Neuronal stem cell (in vitro differentiated cells): Measurements from ENCODE around the gene DNAAF2.

Experiments used
- DNase-seq: peaks from one replicate; pipeline ENCODE4 v3.0.0-alpha.2; 2013; ENCODE audit warnings: low spot score
- H2AFZ ChIP-seq: one replicate; pipeline ENCODE4 v1.6.1; 2013; ENCODE audit warnings: mild to moderate bottlenecking, low read length, inconsistent platforms
- H2AK5ac ChIP-seq: 2 replicates; pipeline ENCODE4 v1.6.1; 2013; ENCODE audit warnings: low read depth, mild to moderate bottlenecking, inconsistent platforms, low read length, moderate library complexity, mixed read lengths
- H2BK120ac ChIP-seq: 2 replicates; pipeline ENCODE4 v1.6.1; 2013; ENCODE audit warnings: low read depth, mild to moderate bottlenecking, inconsistent platforms, low read length, moderate library complexity, mixed read lengths
- H2BK12ac ChIP-seq: one replicate; pipeline ENCODE4 v1.6.1; 2013; ENCODE audit warnings: low read length, inconsistent platforms
- H2BK15ac ChIP-seq: 2 replicates; pipeline ENCODE4 v1.6.1; 2013; ENCODE audit warnings: mild to moderate bottlenecking, low read length, inconsistent platforms, mixed read lengths
- H2BK5ac ChIP-seq: one replicate; pipeline ENCODE4 v1.6.1; 2013; ENCODE audit warnings: inconsistent platforms, mild to moderate bottlenecking, low read length, moderate library complexity
- H3K14ac ChIP-seq: one replicate; pipeline ENCODE4 v1.6.1; 2013; ENCODE audit warnings: low read length, inconsistent platforms
- H3K18ac ChIP-seq: 2 replicates; pipeline ENCODE4 v1.6.1; 2013; ENCODE audit warnings: low read length, inconsistent platforms
- H3K23ac ChIP-seq: 2 replicates; pipeline ENCODE4 v1.6.1; 2013; ENCODE audit warnings: low read depth, mild to moderate bottlenecking, mixed read lengths, low read length, inconsistent platforms; ENCODE audit not compliant: poor library complexity
- H3K27ac ChIP-seq: replicated peaks from 3 replicates; pipeline ENCODE4 v1.5.1; 2013; ENCODE audit warnings: low read length, inconsistent platforms
- H3K27me3 ChIP-seq, 3 experiments: 2 replicates each; pipeline ENCODE4 v1.6.1; 2013; ENCODE audit warnings: low read length in 3 of 3, mild to moderate bottlenecking in 2 of 3, inconsistent platforms in 1 of 3, low read depth in 1 of 3, mixed read lengths in 1 of 3, moderate library complexity in 1 of 3; ENCODE audit not compliant: control insufficient read depth in 3 of 3, insufficient read depth in 3 of 3
- H3K36me3 ChIP-seq, 2 donors: replicated peaks in 1 of 2; 2 replicates each; pipeline ENCODE4 v1.6.1; 2013; ENCODE audit warnings: low read length in 2 of 2; ENCODE audit not compliant: control insufficient read depth in 2 of 2, insufficient read depth in 2 of 2
- H3K4ac ChIP-seq: 2 replicates; pipeline ENCODE4 v1.6.1; 2013; ENCODE audit warnings: inconsistent platforms, mild to moderate bottlenecking, low read length, moderate library complexity
- H3K4me1 ChIP-seq, 2 donors: 1 replicate in 1 of 2; 2 replicates in 1 of 2; pipeline ENCODE4 v1.6.1; 2013; ENCODE audit warnings: low read length in 2 of 2, low read depth in 1 of 2; ENCODE audit not compliant: control insufficient read depth in 2 of 2, insufficient read depth in 1 of 2
- H3K4me2 ChIP-seq: one replicate; pipeline ENCODE4 v1.6.1; 2013; ENCODE audit warnings: mild to moderate bottlenecking, low read length, inconsistent platforms; ENCODE audit not compliant: insufficient read depth, poor library complexity, severe bottlenecking
- H3K4me3 ChIP-seq, 2 donors: 2 replicates each; pipeline ENCODE4 v1.5.1; 2013; ENCODE audit warnings: low read length in 2 of 2, mild to moderate bottlenecking in 2 of 2, inconsistent platforms in 1 of 2, moderate library complexity in 1 of 2
- H3K79me1 ChIP-seq: one replicate; pipeline ENCODE4 v1.6.1; 2013; ENCODE audit warnings: low read depth, mild to moderate bottlenecking, inconsistent platforms, low read length, moderate library complexity
- H3K9ac ChIP-seq: one replicate; pipeline ENCODE4 v1.6.1; 2013; ENCODE audit warnings: mild to moderate bottlenecking, low read depth, low read length, inconsistent platforms; ENCODE audit not compliant: poor library complexity
- H3K9me3 ChIP-seq, 2 donors: replicated peaks in 1 of 2; 2 replicates each; pipeline versions ENCODE3 to v1.6.1; 2013; ENCODE audit warnings: low read length in 2 of 2, mild to moderate bottlenecking in 2 of 2, inconsistent platforms in 1 of 2, low read depth in 1 of 2, mixed read lengths in 1 of 2, moderate library complexity in 1 of 2; ENCODE audit not compliant: control insufficient read depth in 2 of 2, insufficient read depth in 1 of 2
- H4K8ac ChIP-seq: one replicate; pipeline ENCODE4 v1.6.1; 2013; ENCODE audit warnings: low read depth, mild to moderate bottlenecking, inconsistent platforms, low read length, moderate library complexity
- H4K91ac ChIP-seq: one replicate; pipeline ENCODE4 v1.6.1; 2013; ENCODE audit warnings: low read length, low read depth, mild to moderate bottlenecking, inconsistent platforms; ENCODE audit not compliant: poor library complexity
- WGBS, 2 donors: extraction: QIAGEN DNeasy Blood & Tissue Kit; methylation state at CpG; one replicate each; pipeline ENCODE4 v1.1.7; 2013; ENCODE audit warnings: missing lambda C conversion rate in 2 of 2, mixed read lengths in 1 of 2; ENCODE audit not compliant: insufficient read length in 2 of 2, insufficient replicate concordance in 1 of 2; ENCODE audit errors: extremely low coverage in 2 of 2; 5-methylcytosine and 5-hydroxymethylcytosine counted together

Gene DNAAF2

GRCh38 chr14:49598189-49598484 lies 36.9 kb downstream of the DNAAF2 start:
- no peaks in the 10 kb centered on the region for H3K27me3 ChIP-seq
- no peak overlapping the region for H3K4ac ChIP-seq
- peaks cover 2% of the 10 kb centered on the region for H3K79me1 ChIP-seq
- H2BK15ac ChIP-seq = peak overlapping the region; percentile 84
- peaks cover 2 to 24% of the 10 kb centered on the region in 2 donors for H3K36me3 ChIP-seq
- DNase-seq = no peak
- H2BK5ac ChIP-seq = peak overlapping the region; percentile 95
- peak overlapping the region; percentile 85 for H3K4me2 ChIP-seq
- no peak overlapping the region for H4K8ac ChIP-seq
- peak overlapping the region; percentile 93 for H3K9ac ChIP-seq
- H3K23ac ChIP-seq = peak overlapping the region; percentile 80
- H3K4me1 ChIP-seq = no peaks in the 10 kb centered on the region
- peak overlapping the region; percentile 89 for H3K14ac ChIP-seq
- peak overlapping the region; percentile 4 for H2BK12ac ChIP-seq
- peak overlapping the region; percentile 96 for H3K4me3 ChIP-seq
- H2BK120ac ChIP-seq = peak overlapping the region; percentile 91
- H4K91ac ChIP-seq = no peak overlapping the region
- peak overlapping the region; percentile 98 for H2AFZ ChIP-seq
- no CpG with 5 or more reads among the region's 15 CpGs for WGBS, 2 donors
- peak overlapping the region; percentile 99 for H3K18ac ChIP-seq
- H2AK5ac ChIP-seq = no peak overlapping the region
- H3K9me3 ChIP-seq = no peaks in the 10 kb centered on the region
- H3K27ac ChIP-seq = peak overlapping the region; percentile 88

- H3K79me1 ChIP-seq = peaks cover 2% of the 10 kb centered on the region
- H2AFZ ChIP-seq = no peak overlapping the region
- H4K91ac ChIP-seq = no peak overlapping the region
- no peak overlapping the region for H4K8ac ChIP-seq
- H2AK5ac ChIP-seq = no peak overlapping the region
- no peaks in the 10 kb centered on the region for H3K4me1 ChIP-seq
- no peak overlapping the region for H3K9ac ChIP-seq
- no peak overlapping the region for H3K27ac ChIP-seq
- no peak overlapping the region for H2BK5ac ChIP-seq
- no peaks in the 10 kb centered on the region for H3K36me3 ChIP-seq
- no peak overlapping the region for H2BK12ac ChIP-seq
- no peak overlapping the region for H3K18ac ChIP-seq
- no peak overlapping the region for H3K4me2 ChIP-seq
- no peak overlapping the region for H2BK120ac ChIP-seq
- no peaks in the 10 kb centered on the region for H3K9me3 ChIP-seq
- DNase-seq = no peak
- H3K23ac ChIP-seq = no peak overlapping the region
- H2BK15ac ChIP-seq = no peak overlapping the region
- WGBS, 2 donors = no CpG with 5 or more reads among the region's 4 CpGs
- H3K4ac ChIP-seq = no peak overlapping the region
- no peaks in the 10 kb centered on the region for H3K27me3 ChIP-seq
- no peak overlapping the region for H3K14ac ChIP-seq
- no peak overlapping the region for H3K4me3 ChIP-seq
These were observed 40.5 kb downstream of the DNAAF2 start for GRCh38 chr14:49594347-49595091.

GRCh38 chr14:49593016-49593415 lies 42.0 kb downstream of the DNAAF2 start:
- Histone ChIP-seq H3K9ac (no peak overlapping the region), H3K9me3 (no peaks in the 10 kb centered on the region), H2AFZ (no peak overlapping the region), H3K4me1 (no peaks in the 10 kb centered on the region), H3K14ac (no peak overlapping the region), H2BK12ac (no peak overlapping the region), H3K4me2 (no peak overlapping the region), H2BK5ac (no peak overlapping the region), H3K4ac (no peak overlapping the region), H3K4me3 (no peak overlapping the region), H2BK15ac (no peak overlapping the region), H3K36me3 (no peaks in the 10 kb centered on the region), H4K8ac (no peak overlapping the region), H2AK5ac (no peak overlapping the region), H3K27me3 (no peaks in the 10 kb centered on the region), H3K27ac (no peak overlapping the region), H4K91ac (no peak overlapping the region), H3K79me1 (no peaks in the 10 kb centered on the region), H2BK120ac (no peak overlapping the region), H3K23ac (no peak overlapping the region), H3K18ac (no peak overlapping the region)
- DNase-seq = no peak
- no CpG with 5 or more reads among the region's 3 CpGs for WGBS, 2 donors

GRCh38 chr14:49589387-49589786 lies 45.7 kb downstream of the DNAAF2 start:
- no peak overlapping the region for H2AFZ ChIP-seq
- no peak overlapping the region for H3K4me3 ChIP-seq
- no peak overlapping the region for H3K4ac ChIP-seq
- peaks cover under 1 to 8% of the 10 kb centered on the region in 2 donors for H3K36me3 ChIP-seq
- H3K27me3 ChIP-seq = no peaks in the 10 kb centered on the region
- no peak overlapping the region for H2BK12ac ChIP-seq
- H3K18ac ChIP-seq = no peak overlapping the region
- no peak overlapping the region for H2BK15ac ChIP-seq
- no peak overlapping the region for H3K9ac ChIP-seq
- no peak overlapping the region for H2BK120ac ChIP-seq
- no CpG with 5 or more reads among the region's 3 CpGs for WGBS, 2 donors
- H3K14ac ChIP-seq = no peak overlapping the region
- no peaks in the 10 kb centered on the region for H3K9me3 ChIP-seq
- no peak for DNase-seq
- H3K4me1 ChIP-seq = peaks cover 0 to 5% of the 10 kb centered on the region in 2 donors
- H2AK5ac ChIP-seq = no peak overlapping the region
- no peak overlapping the region for H2BK5ac ChIP-seq
- H4K91ac ChIP-seq = no peak overlapping the region
- H3K79me1 ChIP-seq = no peaks in the 10 kb centered on the region
- no peak overlapping the region for H4K8ac ChIP-seq
- H3K23ac ChIP-seq = no peak overlapping the region
- no peak overlapping the region for H3K27ac ChIP-seq
- no peak overlapping the region for H3K4me2 ChIP-seq
